ENCODE measurements around the gene IL3. TPM values are rescaled to one million over a fixed set of nuclear protein-coding genes. Genes with fewer than 3 reads are reported as not detected.

The IL3 gene
- total and polyA plus RNA-seq, 2 experiments from 2014 or later = not detected

DNA sequence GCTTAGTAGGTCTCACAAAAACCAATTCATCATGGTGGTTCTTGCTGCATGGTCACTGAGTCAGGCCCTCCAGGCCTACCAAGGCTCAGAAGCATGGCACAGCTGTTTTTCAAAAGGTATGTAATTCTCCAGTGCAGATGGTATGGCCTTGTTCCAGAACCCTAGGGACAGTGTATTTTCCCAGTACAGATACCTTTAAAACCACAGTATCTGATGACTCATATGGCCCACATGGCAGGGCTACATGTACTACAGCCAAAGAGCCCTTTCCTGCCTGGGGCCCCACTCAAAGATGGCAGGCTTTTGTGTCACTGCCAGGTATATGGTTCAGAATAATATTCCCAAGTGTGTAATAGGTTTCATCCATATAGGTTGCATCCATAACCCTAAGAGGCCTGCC lies 29.7 kb downstream of the IL3 start (continued):
- TF ChIP-seq, protein P1, sequence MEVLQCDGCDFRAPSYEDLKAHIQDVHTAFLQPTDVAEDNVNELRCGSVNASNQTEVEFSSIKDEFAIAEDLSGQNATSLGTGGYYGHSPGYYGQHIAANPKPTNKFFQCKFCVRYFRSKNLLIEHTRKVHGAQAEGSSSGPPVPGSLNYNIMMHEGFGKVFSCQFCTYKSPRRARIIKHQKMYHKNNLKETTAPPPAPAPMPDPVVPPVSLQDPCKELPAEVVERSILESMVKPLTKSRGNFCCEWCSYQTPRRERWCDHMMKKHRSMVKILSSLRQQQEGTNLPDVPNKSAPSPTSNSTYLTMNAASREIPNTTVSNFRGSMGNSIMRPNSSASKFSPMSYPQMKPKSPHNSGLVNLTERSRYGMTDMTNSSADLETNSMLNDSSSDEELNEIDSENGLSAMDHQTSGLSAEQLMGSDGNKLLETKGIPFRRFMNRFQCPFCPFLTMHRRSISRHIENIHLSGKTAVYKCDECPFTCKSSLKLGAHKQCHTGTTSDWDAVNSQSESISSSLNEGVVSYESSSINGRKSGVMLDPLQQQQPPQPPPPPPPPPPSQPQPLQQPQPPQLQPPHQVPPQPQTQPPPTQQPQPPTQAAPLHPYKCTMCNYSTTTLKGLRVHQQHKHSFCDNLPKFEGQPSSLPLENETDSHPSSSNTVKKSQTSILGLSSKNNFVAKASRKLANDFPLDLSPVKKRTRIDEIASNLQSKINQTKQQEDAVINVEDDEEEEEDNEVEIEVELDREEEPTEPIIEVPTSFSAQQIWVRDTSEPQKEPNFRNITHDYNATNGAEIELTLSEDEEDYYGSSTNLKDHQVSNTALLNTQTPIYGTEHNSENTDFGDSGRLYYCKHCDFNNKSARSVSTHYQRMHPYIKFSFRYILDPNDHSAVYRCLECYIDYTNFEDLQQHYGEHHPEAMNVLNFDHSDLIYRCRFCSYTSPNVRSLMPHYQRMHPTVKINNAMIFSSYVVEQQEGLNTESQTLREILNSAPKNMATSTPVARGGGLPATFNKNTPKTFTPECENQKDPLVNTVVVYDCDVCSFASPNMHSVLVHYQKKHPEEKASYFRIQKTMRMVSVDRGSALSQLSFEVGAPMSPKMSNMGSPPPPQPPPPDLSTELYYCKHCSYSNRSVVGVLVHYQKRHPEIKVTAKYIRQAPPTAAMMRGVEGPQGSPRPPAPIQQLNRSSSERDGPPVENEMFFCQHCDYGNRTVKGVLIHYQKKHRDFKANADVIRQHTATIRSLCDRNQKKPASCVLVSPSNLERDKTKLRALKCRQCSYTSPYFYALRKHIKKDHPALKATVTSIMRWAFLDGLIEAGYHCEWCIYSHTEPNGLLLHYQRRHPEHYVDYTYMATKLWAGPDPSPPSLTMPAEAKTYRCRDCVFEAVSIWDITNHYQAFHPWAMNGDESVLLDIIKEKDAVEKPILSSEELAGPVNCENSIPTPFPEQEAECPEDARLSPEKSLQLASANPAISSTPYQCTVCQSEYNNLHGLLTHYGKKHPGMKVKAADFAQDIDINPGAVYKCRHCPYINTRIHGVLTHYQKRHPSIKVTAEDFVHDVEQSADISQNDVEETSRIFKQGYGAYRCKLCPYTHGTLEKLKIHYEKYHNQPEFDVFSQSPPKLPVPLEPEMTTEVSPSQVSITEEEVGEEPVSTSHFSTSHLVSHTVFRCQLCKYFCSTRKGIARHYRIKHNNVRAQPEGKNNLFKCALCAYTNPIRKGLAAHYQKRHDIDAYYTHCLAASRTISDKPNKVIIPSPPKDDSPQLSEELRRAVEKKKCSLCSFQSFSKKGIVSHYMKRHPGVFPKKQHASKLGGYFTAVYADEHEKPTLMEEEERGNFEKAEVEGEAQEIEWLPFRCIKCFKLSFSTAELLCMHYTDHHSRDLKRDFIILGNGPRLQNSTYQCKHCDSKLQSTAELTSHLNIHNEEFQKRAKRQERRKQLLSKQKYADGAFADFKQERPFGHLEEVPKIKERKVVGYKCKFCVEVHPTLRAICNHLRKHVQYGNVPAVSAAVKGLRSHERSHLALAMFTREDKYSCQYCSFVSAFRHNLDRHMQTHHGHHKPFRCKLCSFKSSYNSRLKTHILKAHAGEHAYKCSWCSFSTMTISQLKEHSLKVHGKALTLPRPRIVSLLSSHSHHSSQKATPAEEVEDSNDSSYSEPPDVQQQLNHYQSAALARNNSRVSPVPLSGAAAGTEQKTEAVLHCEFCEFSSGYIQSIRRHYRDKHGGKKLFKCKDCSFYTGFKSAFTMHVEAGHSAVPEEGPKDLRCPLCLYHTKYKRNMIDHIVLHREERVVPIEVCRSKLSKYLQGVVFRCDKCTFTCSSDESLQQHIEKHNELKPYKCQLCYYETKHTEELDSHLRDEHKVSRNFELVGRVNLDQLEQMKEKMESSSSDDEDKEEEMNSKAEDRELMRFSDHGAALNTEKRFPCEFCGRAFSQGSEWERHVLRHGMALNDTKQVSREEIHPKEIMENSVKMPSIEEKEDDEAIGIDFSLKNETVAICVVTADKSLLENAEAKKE (CRISPR knock-in tag; IDR thresholded peaks at IDR 0.05) = no peak
- TF ChIP-seq POLR2AphosphoS5 (IDR thresholded peaks at IDR 0.05; ENCODE audit: low read depth) = no peak

DNA sequence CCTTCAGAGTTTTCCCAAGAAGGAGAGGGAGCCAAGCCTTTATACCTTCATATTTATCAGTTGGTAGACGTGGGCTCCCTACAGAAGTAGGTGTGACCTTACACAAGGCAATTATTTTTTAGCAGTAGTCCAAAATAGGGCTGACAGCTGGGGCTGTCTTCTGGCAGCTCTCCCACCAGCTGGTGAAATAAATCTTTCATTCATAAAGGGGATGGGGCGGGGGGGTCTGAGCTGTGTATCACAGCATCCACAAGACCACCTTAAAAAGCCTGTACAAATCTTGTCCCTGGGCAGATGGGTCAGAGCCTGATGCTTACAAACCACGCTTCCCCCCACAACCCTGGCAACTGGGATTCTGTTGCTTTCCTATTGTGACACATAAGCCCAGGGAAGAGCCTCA lies 32.8 kb downstream of the IL3 start:
- DNase-seq (ENCODE audit: low spot score) = no peak
- H3K4me2 ChIP-seq = no peak overlapping the region
- H2AFZ ChIP-seq = no peak overlapping the region
- no peak overlapping the region for H3K27ac Mint-ChIP-seq
- no peak overlapping the region for H3K4me3 Mint-ChIP-seq
- no peaks in the 10 kb centered on the region for H3K9me3 Mint-ChIP-seq
- no peak overlapping the region for H3K27ac ChIP-seq (ENCODE audit: low read depth)
- H3K36me3 Mint-ChIP-seq (ENCODE audit: low read depth) = no peaks in the 10 kb centered on the region
- H3K27me3 Mint-ChIP-seq (ENCODE audit: insufficient read depth, low read depth, poor library complexity) = peaks cover 3% of the 10 kb centered on the region
- H3K4me3 ChIP-seq = no peak overlapping the region
- H3K4me1 ChIP-seq (ENCODE audit: insufficient read depth) = no peaks in the 10 kb centered on the region
- no peaks in the 10 kb centered on the region; the same call in 1 of the 2 replicates for H3K9me2 ChIP-seq (ENCODE audit: insufficient read depth)
- no peaks in the 10 kb centered on the region for H3K79me2 ChIP-seq (replicated peaks; ENCODE audit: insufficient read depth)
- no peaks in the 10 kb centered on the region for H3F3A ChIP-seq (replicated peaks; ENCODE audit: low read depth)
- no peak for TF ChIP-seq CREB1 (CRISPR knock-in tag; IDR thresholded peaks at IDR 0.05; ENCODE audit: low read depth)
- no peak for TF ChIP-seq EZH2phosphoT487 (IDR thresholded peaks at IDR 0.05; ENCODE audit: unreplicated experiment)
- no peak for TF ChIP-seq STAT1 (IDR thresholded peaks at IDR 0.05; ENCODE audit: unreplicated experiment)
- TF ChIP-seq, protein P1 (CRISPR knock-in tag; IDR thresholded peaks at IDR 0.05) = no peak
- no peaks in the 10 kb centered on the region for H3K27me3 ChIP-seq (ENCODE audit: insufficient read depth)
- H4K20me1 ChIP-seq (replicated peaks; ENCODE audit: insufficient read depth) = no peaks in the 10 kb centered on the region
- H3K36me3 ChIP-seq (ENCODE audit: insufficient read depth) = no peaks in the 10 kb centered on the region
- no peaks in the 10 kb centered on the region; the same call in 2 of the 3 replicates for H3K4me1 Mint-ChIP-seq
- ATAC-seq = no peak

Data from GM23338 (cell line).